HG03095 (cell line): ENCODE data around the gene ZPLD1.

ENCODE experiments used
- ATAC-seq: cut with Tn5 transposase; IDR thresholded peaks from one replicate; pipeline ENCODE4 v1.9.1; 2021; ENCODE audit warnings: moderate library complexity; ENCODE audit not compliant: unreplicated experiment

ZPLD1 gene

GRCh38 chr3:102464261-102464660 lies 29.4 kb downstream of the ZPLD1 start:
- ATAC-seq, result no peak

GRCh38 chr3:102466001-102466400 lies 31.2 kb downstream of the ZPLD1 start:
- ATAC-seq, result no peak

- ATAC-seq, result no peak
Measured at GRCh38 chr3:102470066-102470465, 35.3 kb downstream of the ZPLD1 start.

- no peak for ATAC-seq
Measured at GRCh38 chr3:102471001-102471400, 36.2 kb downstream of the ZPLD1 start.

- ATAC-seq, result no peak
Measured at GRCh38 chr3:102471491-102471890, 36.7 kb downstream of the ZPLD1 start.

GRCh38 chr3:102473648-102474047 lies 38.8 kb downstream of the ZPLD1 start:
- no peak for ATAC-seq

- ATAC-seq, result no peak
Measured at GRCh38 chr3:102474207-102474606, 39.4 kb downstream of the ZPLD1 start.

- ATAC-seq, result no peak
Measured at GRCh38 chr3:102476198-102476597, 41.4 kb downstream of the ZPLD1 start.

- no peak for ATAC-seq
Measured at GRCh38 chr3:102478160-102478559, 43.3 kb downstream of the ZPLD1 start.

- ATAC-seq, result no peak
Measured at GRCh38 chr3:102480139-102480538, 45.3 kb downstream of the ZPLD1 start.

- no peak for ATAC-seq
Measured at GRCh38 chr3:102481050-102481449, 46.2 kb downstream of the ZPLD1 start.

GRCh38 chr3:102483556-102483955 lies 48.7 kb downstream of the ZPLD1 start:
- ATAC-seq, result no peak

- ATAC-seq, result no peak
Measured at GRCh38 chr3:102484363-102484762, 49.5 kb downstream of the ZPLD1 start.

- ATAC-seq, result no peak
Measured at GRCh38 chr3:102485701-102486100, 50.9 kb downstream of the ZPLD1 start.

GRCh38 chr3:102488331-102488730 lies 53.5 kb downstream of the ZPLD1 start:
- no peak for ATAC-seq

- ATAC-seq, result no peak
Measured at GRCh38 chr3:102492300-102492699, 57.5 kb downstream of the ZPLD1 start.

- ATAC-seq, result no peak
Measured at GRCh38 chr3:102497571-102497970, 62.8 kb downstream of the ZPLD1 start.

GRCh38 chr3:102505542-102505941 lies 70.7 kb downstream of the ZPLD1 start:
- ATAC-seq, result no peak

GRCh38 chr3:102510663-102511062 lies 75.8 kb downstream of the ZPLD1 start:
- no peak for ATAC-seq

- ATAC-seq, result no peak
Measured at GRCh38 chr3:102511168-102511567, 76.4 kb downstream of the ZPLD1 start.

GRCh38 chr3:102511639-102512038 lies 76.8 kb downstream of the ZPLD1 start:
- ATAC-seq, result no peak

- ATAC-seq, result no peak
Measured at GRCh38 chr3:102512734-102513504, 78.1 kb downstream of the ZPLD1 start.

GRCh38 chr3:102514241-102514640 lies 79.4 kb downstream of the ZPLD1 start:
- no peak for ATAC-seq
